Thoracic aorta (tissue), 2 donors: ENCODE data around the gene LUZP2. TPM values are rescaled to one million over a fixed set of nuclear protein-coding genes. Genes with fewer than 3 reads are reported as not detected.

Experiments
- ATAC-seq: fragments of 150-250 bp; one replicate; pipeline ENCODE4 v1.8.0; 2017; ENCODE audit warnings: low read depth; ENCODE audit not compliant: insufficient number of reproducible peaks, low FRiP score
- DNase-seq: peaks from one replicate; pipeline ENCODE4 v3.0.0-alpha.2; 2020; ENCODE audit warnings: low spot score
- H3K27ac ChIP-seq, 2 donors: fragments of 200-600 bp; sonication (generic); 1 replicate in 1 of 2; 2 replicates in 1 of 2; pipeline ENCODE4 v1.5.1; 2016; ENCODE audit warnings: mild to moderate bottlenecking in 2 of 2, moderate library complexity in 2 of 2
- H3K27me3 ChIP-seq: fragments of 200-600 bp; sonication (generic); replicated peaks from 2 replicates; pipeline ENCODE4 v1.6.0; 2016; ENCODE audit warnings: mild to moderate bottlenecking; ENCODE audit not compliant: insufficient read depth
- H3K36me3 ChIP-seq: fragments of 200-600 bp; sonication (generic); one replicate; pipeline ENCODE4 v1.5.1; 2016
- H3K4me1 ChIP-seq, 2 donors: fragments of 200-600 bp; sonication (generic); 1 replicate in 1 of 2; 2 replicates in 1 of 2; pipeline versions ENCODE4 v1.5.1 to v1.6.0; 2016; ENCODE audit warnings: low read depth in 2 of 2, mild to moderate bottlenecking in 1 of 2; ENCODE audit not compliant: control insufficient read depth in 1 of 2
- H3K4me3 ChIP-seq: fragments of 200-600 bp; sonication (generic); 2 replicates; pipeline ENCODE4 v1.5.1; 2016; ENCODE audit warnings: mild to moderate bottlenecking
- H3K9me3 ChIP-seq: fragments of 200-600 bp; sonication (generic); 2 replicates; pipeline ENCODE4 v1.5.1; 2016
- CTCF ChIP-seq: fragments of 200-600 bp; sonication (generic); IDR thresholded peaks from one replicate; pipeline ENCODE4 v1.5.1; 2019; ENCODE audit warnings: antibody characterized with exemption
- total RNA-seq, 2 donors: library from RNA; depleted of rRNA; stranded (reverse); fragments of >200 nt; gene quantifications; one replicate each; pipeline versions ENCODE4 v1.1.0 to v1.2.3, GENCODE V29; 2016

The LUZP2 gene
- total RNA-seq, 2 donors from 2014 or later: 0.41 TPM; not detected in 1

GRCh38 chr11:25068451-25068850 lies 571.6 kb downstream of the LUZP2 start:
- H3K36me3 ChIP-seq: no peaks in the 10 kb centered on the region
- no peak overlapping the region for H3K27ac ChIP-seq
- no peaks in the 10 kb centered on the region for H3K4me1 ChIP-seq
- DNase-seq: no peak
- no peak for TF ChIP-seq CTCF
- H3K27me3 ChIP-seq: no peaks in the 10 kb centered on the region
- H3K4me3 ChIP-seq: no peak overlapping the region
- H3K9me3 ChIP-seq: no peaks in the 10 kb centered on the region
- ATAC-seq: no peak

- no peak for ATAC-seq
- H3K27ac ChIP-seq: no peak overlapping the region
These were observed 597.4 kb downstream of the LUZP2 start for GRCh38 chr11:25094085-25094802.

GRCh38 chr11:25119416-25119815 lies 622.6 kb downstream of the LUZP2 start:
- Histone ChIP-seq H3K27ac (no peak overlapping the region), H3K36me3 (no peaks in the 10 kb centered on the region), H3K4me3 (no peak overlapping the region), H3K27me3 (no peaks in the 10 kb centered on the region), H3K9me3 (no peaks in the 10 kb centered on the region), H3K4me1 (no peaks in the 10 kb centered on the region)
- no peak for TF ChIP-seq CTCF
- ATAC-seq (no peak), DNase-seq (no peak)

More at GRCh38 chr11:25094085-25094802, 597.4 kb downstream of the LUZP2 start:
- Histone ChIP-seq H3K27me3 (no peaks in the 10 kb centered on the region), H3K36me3 (no peaks in the 10 kb centered on the region), H3K4me3 (no peak overlapping the region), H3K4me1 (no peaks in the 10 kb centered on the region), H3K9me3 (no peaks in the 10 kb centered on the region)
- no peak for TF ChIP-seq CTCF
- DNase-seq: no peak
